Ammon's horn (tissue), 1 donor: Measurements from ENCODE around the gene LGI1.

Experiments used
- DNase-seq: peaks from one replicate; pipeline ENCODE4 v3.0.0-alpha.2; 2016; ENCODE audit warnings: low spot score

Gene LGI1

DNA sequence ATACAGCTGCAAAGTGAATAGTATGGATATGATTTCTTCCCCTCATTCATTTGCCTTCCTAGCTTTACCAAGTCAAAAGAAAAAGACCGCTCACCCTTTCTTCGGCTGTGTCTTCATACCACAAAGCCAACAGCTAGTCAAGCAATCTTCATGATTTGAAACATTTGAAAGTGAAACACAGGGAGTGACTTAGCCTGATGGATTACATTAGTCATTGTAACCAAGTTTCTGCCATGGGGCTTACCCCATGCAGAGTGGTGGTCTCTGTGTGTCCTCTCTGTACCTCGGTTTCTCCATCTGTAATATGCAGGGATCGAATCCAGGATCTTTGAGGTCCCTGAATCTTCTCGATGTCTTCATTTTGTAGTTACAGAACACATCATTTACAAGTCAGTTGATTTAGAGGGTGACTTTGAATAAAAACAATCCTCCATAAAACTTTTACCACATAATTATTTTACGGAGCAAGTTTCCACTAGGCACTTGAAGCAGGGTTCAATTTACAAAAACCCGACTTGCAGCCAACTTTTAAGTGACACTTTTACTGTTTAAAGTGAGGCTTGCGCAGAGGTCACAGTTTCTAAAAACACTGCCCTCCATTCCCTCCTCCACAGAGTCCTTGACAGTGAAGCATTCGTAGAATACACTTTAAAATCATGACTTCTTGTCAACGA lies 2.2 kb upstream of the LGI1 start:
- no peak for DNase-seq

DNA sequence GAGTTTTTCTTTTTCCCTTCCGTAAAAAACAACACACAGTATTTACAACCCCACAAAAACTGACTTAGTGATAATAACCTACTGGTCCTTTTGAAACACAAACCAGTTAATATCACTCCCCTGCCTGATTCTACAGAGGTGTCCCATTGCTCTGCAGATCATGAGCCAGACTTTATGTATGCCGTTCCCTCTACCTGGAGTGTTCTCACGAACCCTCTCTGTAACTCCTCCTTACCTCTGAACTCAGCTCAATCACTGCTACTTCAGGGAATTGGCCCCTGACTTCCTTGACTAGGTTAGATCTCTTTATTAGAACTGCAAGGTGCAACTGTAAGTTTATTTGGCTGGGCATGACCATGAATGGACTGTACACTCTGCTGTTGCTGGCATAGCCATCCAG lies 1.6 kb upstream of the LGI1 start:
- DNase-seq, result no peak

DNA sequence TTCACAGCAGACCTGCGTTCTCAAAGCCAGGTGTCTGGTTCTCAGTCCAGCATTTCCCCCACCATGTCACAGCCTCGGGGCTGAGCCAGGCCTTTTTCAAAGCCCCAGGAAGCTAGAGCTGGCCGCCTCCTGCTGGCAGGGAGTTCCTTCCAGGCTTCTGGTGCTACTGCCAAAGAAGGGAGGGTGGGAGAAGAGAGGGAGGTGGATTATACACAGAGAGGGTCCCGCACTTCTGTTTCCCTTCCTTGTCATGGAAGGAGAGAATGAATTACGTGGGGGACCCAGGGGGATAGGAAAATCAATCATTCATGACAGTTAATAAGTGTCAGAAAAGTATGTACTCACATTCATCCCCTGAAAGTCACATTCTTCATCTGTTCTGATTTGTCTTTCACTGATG lies 600 bp upstream of the LGI1 start:
- DNase-seq, result peak; percentile 57

DNA sequence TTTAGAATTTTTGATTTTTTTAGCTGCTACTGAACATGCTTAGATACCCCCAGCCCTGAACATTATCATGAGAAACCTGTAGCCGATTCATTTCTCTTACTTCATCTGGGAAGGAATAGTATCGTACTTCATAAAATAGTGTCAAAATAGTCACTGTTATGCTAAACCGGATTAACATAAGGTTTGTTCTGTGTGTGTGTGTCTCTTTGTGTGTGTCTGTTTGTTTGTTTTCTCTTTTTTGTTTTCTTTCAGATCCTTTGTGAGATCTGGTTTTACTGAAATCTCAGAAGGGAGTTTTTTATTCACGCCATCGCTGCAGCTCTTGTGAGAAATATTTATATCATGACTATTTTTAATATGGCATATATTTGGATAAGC lies 761 bp downstream of the LGI1 start:
- no peak for DNase-seq

DNA sequence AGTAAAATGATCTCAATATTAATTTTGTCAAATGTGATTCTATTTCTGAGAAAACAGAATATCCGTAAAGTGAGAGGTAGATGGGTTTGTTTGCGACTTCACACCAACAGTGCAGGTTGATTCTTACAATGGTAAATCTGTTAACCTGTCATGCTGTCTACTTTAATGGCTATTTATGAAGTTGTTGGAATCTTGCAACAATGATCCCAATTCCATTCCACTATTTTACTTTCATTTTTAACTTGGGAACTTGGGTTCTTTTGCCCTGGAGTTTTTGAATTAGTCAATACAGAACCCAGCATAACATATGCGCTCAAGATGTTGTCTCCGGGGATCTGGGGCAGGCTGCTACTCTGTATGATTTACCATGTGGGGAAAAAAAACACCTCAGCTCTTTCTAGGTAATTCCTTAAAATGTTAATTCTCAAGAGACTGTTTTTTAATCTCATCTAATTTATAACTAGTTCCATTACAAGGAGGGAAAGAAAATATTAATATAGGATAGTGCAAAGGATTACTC lies 1.2 kb downstream of the LGI1 start:
- DNase-seq, result no peak

DNA sequence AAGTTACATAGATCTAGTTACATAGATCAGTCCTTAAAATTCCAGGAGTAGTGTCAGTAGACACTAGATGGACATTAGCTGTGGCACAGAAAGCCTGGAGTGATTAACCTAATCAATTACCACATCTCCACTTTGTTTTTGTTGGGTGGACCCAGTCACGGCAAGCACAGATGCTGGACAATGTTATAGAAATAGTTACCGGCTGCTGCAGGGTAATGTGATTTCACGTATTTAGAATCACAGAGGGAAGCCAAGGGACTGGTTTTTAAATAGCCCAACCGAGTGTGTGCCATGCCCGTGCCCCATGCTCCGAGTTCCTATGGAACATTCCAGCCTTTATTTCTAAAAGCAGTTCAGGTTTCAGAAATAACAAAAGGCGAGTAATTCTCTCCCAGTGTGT lies 2.8 kb downstream of the LGI1 start:
- DNase-seq, result no peak

DNA sequence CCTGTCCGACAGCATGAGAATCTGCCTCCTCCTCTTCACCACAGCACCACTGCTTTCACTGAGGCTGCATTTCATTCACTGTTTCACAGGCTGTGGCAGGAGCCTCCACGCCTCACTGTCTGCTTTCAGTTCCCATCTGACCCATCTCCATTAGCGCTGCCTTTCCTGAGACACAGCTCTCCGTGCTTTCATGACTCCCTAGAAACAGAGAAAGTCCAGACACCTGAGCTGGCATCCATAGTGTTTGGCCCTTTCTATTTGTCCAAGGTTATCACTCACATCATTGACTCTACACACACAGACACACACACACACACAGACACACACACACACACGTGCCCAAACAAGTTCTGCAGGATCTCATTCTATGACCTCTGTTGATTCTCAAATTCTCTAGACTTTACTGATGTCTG lies 5.2 kb downstream of the LGI1 start:
- DNase-seq, result peak; percentile 61

DNA sequence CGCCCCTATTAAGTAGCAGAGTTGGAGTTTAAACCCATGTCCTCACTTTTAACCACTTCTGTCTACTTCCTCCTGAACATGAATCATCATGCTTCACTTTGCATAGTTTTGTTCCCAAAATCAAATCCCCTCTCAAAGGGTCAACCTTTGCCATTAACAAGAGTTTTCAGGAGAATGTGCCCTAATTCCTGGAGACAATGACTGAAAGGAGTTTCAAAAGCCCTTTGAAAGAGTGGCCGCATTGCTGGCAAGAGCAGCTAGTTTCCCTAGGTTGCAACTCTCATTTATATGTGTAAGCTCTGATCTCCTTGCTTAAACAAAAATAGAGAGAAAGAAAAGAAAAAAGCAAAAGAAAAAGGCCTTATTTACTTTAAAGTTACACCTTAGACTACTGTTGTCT lies 9.2 kb downstream of the LGI1 start:
- peak; percentile 60 for DNase-seq

DNA sequence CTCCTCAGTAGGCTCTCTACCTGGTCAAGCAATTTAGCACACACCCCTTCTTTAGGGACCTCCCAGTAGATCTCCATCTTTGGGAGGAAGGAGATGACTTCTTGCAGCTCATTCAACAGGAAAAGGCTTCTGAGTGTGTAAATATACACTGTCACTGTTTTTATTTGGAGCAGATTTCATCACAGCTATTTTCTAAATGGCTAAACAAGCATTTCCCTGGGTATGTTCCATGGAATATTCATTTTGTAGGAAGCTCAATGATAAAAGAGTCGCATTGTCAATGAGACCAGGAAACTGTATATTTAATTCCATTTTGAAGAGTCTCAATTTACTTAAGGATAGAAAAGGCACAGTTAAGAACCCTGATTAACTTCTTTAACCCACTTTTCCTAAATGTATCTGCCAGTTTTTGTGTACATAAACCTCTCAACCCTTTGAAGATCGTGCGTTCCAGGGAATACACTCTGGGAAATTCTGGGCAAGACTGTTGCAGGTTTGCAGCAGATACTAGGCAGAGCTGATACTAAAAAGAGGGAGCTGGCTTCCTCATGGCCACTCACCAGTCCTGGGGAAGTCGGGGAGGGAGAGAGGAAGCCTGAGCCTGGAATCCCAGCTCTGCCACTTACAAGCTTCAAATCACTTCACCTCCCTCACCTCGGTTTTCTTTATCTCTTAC lies 10.1 kb downstream of the LGI1 start:
- no peak for DNase-seq

DNA sequence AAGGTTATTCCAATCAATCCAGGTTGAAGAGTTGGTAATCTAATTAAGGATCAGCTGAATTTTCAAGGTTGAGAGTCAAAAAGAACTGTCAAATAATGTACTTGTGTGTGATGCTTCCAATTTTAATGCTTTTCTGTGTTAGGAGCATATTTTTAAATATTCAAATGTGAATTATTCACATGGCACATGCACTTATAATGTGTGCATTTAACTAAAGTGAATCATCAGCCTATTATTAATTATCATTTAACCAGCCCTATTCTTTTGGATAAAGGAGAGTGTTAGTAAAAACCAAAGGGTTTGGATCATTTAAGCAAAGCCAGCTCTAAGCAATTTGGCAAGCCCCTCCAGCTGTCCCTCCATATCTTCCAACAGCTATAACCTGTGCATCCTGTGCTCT lies 11.2 kb downstream of the LGI1 start:
- DNase-seq, result no peak

DNA sequence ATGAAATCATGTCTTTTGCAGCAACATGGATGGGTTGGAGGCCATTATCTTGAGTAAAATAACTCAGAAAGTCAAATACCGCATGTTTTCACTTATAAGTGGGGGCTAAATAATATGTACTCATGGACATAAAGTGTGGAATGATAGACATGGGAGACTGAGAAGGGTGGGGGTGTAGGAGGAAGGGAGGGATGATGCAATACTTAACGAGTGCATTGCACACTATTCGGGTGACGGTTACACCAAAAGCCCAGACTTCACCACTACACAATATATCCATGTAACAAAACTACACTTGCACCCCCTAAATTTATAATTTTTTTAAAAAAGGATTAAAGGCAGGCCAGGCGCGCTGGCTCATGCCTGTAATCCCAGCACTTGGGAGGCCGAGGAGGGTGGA lies 13.6 kb downstream of the LGI1 start:
- DNase-seq, result no peak

DNA sequence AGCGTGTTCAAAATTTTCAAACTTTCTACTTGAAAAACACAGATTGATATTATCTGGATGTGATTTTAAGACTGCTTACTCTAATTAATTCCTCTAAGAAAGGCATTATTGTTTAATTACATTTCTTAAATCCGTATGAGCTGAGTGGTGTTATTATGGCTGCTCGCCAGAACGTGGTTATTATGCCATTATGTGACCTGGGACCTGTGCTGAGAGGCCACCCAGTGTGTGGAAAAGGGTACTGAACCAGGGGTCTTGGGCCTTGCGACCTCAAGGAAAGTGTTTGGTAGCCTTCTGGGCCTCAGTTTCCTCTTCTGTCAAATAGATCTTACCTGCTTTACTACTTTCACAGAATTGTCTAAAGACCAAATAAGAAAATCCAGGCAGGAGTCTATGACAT lies 15.4 kb downstream of the LGI1 start:
- DNase-seq, result no peak

DNA sequence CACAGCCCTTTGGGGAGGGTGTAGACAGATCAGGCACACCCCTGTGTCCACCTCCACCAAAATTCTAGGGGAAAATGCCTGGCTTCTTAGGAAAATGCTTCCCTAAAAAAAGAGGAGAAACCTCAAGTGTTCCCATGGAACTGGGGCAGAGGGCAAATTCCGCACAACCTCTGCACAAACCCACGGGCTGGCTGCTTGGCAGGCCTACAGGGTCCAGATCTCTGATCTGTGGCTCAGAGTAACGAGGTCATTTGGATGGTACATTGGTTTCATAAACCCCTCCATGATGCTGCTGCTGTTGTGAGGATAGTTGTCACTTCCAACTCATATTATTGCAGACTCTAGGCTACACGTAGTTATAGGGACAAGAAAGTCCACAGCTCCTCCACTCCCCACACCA lies 16.0 kb downstream of the LGI1 start:
- no peak for DNase-seq

DNA sequence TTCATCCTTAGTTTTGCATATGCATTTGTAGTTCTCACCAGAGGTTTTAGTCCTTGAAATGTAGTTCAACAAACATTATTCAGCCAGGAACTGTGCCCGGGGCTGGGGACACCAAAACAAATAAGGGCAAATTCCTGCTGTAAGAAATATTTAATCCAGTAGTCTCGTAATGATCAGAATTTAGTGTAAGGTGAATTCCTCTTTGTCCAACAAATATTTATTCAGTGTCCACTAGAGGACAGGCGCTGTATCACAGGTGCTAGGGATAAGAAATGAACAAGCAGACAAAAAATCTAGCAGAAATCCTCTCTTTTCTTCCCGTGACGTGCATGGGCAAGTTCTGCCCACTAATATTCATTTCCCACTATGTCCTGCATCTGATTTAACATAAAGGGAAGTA lies 17.6 kb downstream of the LGI1 start:
- no peak for DNase-seq

DNA sequence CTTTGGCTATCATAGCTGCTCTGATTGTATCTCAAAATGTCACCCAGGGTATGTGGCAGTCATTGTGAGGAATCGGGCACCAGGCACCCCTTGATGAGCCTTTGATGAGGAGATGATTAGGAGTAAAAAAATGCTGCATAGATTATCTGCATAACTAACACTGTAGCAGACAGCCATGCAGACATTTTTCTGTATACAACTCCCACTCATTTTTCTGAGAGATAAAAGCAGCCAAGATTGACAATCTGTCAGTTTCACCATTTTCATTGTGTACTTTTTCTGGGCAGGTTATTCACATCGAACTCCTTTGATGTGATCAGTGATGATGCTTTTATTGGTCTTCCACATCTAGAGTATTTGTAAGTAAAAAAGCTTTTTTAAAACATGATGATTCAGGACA lies 19.4 kb downstream of the LGI1 start:
- no peak for DNase-seq

DNA sequence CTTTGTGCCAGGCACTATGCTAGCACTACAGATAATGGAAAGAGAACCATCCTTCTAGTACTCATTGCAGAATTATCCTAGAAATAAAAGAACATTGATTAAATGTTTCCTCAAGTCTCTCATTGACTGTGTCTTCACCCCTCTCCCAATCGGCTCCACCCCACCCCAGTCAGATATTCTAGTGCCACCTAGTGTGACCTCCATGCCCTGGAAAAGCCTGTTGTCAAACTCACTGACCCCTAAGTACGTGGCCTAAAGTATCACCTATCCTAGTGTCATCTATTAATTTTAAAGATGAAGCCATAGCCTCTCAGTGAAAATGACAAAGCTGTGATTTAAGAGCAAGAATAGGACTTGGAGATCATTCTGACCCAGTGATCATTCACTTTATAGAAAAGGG lies 26.3 kb downstream of the LGI1 start:
- DNase-seq, result no peak

DNA sequence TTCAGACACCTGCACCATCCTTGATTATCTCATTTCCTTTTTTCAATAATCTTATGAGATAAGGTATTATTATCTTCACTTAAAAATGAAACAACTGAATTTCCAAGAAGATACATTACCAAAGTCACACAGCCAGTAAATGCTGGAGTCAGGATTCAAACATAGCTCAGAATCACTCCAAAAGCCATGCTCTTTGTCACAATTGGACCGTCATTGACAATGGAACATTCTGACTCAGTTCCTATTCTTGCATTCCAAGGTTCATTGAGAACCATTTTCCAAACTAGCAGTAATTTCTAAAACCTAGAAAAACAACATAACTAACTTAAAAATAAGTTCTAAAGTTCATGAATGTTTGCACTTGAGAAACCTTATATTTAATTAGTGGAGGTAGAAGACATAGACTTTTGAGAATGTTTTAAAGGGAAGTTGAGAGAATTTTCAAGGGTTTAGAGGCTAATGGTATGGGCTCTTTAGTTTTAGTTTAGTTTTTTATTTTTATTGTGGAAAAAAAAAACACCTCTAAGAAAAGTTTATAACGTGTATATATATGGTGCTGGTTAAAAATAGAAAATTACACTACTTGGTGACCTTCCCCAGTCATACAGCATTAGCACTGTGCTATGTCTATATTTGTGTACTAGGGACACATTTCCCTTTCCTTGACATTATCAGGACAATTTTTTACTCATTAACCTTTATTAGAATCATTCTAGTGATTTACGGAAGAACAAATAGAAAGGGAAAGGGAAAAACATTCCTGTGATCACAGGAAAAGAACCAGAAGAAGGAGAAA lies 30.9 kb downstream of the LGI1 start:
- no peak for DNase-seq

DNA sequence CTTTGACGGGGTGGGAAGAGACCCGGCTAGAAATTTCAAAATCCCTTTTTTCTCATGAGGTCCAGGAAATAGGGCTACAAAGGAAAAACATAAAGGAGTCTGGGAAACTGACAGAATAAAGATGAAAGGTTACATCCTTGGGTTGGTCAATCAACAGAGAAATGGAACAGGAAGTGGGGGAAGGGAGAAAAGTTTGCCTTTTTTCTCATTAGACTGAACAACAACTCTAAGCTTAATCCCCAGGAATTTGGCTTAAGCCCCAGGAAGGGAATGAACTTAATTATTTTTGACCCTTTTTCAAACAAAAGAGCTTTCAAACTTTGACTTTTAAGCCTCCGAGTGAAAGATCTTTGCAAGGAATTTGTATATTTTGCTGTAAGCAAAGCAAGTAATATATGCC lies 32.7 kb downstream of the LGI1 start:
- DNase-seq, result no peak

DNA sequence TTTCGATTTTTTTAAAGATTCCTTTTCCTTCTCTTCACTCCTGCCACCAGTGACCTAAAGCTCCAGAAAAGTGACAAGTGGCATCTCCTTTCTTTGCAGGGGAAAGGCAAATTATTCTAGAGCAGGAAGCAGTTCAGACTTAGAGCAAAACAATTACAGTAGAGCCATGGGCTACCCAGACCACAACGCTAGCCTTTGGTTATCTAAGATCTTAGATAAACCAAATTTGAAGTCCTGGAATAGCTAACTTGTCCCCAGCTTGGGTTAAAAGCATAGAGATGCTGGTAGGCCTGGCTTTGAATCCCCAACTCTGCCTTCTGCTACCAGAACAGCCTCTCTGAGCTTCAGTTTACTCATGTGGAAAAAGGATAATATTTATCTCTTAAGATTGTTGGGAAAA lies 38.4 kb downstream of the LGI1 start:
- DNase-seq, result no peak

DNA sequence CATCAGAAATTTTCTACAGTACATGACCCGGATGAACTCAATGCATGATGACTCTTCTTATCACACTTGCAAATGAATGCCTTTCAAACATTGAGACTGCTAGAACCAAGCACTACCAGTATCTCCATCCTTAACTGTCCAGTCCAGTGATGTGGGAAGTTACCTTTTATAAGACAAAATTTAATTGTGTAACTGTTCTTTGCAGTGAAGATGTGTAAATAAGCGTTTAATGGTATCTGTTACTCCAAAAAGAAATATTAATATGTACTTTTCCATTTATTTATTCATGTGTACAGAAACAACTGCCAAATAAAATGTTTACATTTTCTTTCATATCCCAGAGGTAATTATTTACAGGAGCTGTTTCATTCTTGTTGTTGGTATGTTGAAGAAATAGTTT lies 40.1 kb downstream of the LGI1 start:
- DNase-seq, result no peak

DNA sequence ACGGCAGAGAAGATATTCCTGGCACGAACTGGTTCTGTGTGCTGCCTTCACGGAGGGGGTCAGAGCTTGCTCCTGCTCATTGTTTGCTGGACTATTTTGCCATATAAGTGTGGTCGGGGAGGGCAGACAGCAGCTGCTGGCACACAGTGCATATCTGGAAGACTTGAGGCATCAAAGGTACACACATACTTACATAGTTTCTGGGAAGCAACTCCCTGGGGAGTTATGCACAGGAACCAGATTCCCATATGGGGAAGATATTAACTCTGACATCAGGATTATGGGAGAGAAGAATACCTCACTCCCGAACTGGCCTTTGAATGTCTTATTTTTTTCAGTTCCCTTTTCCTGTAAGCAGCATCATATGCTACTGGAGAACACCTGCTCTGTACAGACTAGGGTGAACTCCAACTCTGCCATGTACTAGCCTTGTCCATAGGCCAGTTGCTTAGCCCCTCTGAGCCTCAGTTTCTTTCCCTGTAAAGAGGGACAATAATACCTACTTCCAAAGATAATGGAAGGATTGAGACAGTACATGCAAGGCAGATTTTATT lies 41.5 kb downstream of the LGI1 start:
- no peak for DNase-seq

DNA sequence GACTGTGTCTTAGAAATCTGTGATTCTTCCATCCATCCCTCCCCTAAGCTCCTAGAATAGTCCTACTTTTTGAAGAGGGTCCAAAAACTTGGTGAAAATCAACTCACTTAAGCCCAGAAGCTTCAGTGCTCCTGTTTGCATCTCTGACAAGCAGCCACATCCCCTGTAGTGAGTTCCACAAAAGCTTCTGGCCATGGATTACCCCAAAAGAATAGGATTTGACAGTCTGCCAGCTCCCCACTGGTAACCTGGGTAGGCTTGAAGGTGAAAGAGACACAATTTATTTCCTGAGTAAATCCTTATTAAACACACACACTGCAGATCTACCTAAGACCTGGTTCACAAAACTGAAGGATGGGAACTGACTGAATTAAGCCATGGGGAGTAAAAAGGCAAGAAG lies 46.5 kb downstream of the LGI1 start:
- DNase-seq, result no peak

DNA sequence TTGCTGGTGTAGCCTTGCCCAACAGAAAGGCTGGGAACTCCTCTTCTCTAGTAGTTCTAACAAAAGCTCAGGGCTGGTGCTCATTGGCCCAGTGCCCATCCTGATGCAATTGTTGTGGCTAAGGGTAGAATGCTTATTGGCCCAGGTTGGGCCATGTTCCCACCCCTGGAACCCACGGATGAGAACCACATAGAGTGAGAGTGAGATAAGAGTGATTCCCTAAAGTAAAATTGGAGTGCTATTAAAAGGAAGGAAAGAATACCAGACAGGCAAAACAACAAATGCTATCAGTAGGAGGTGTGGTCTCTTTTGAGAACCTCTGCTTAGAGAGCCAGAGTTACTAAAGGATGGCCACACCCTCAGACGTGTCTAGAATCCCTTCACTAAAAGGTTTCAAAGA lies 49.2 kb downstream of the LGI1 start:
- no peak for DNase-seq
